Right lobe of liver (tissue), 4 donors: ENCODE data around the gene SHC3.

Source experiments
- POLR2A ChIP-seq: fragments of 450-650 bp; IDR thresholded peaks from one replicate; pipeline ENCODE4 v1.6.1; 2017; ENCODE audit warnings: antibody characterized with exemption, mild to moderate bottlenecking
- TF ChIP-seq, protein P1 (sequence below), 4 donors: fragments of 200-600 bp in 3 of 4; fragments of 450-650 bp in 1 of 4; IDR thresholded peaks; one replicate each; pipeline versions ENCODE4 v1.5.1 to v1.8.0; 2016 to 2022; ENCODE audit warnings: antibody characterized with exemption in 4 of 4, mild to moderate bottlenecking in 2 of 4
- donor health status: DM: no; HTN: no; CAD: no.
- donor health status: DM: no; HTN: no; CAD: no.
- donor health status: DM: no; HTN: yes; CAD: no.

DNA sequence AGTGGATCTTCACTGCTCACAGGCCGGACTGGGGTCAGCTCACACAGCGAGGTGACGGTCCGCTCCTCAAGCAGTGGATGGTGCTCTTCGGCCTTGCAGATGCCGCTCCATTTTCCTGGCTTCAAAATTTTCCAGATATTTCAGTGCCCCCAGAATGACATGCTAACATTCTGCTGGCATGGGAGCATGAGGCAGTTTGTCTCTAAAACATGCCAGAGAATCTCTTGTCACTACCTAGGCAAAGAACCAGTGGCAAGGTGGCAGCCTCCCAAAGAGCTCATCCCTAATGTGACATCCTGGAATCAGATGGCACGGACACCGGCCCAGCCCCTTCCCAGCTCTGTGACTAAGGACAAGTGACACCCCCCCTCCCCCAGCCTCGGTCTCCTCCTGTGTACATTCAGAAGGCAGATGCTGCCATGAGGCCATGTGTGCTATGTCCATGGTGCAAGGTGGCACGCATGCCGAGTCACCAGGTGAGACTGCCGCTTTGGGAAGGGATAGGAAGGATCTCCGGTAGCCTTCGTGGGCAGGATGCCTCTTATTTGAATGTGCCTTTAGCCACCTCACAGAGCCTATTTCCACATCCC is 184.7 kb downstream of the SHC3 start:
- no peak for TF ChIP-seq POLR2A
- TF ChIP-seq, protein P1, sequence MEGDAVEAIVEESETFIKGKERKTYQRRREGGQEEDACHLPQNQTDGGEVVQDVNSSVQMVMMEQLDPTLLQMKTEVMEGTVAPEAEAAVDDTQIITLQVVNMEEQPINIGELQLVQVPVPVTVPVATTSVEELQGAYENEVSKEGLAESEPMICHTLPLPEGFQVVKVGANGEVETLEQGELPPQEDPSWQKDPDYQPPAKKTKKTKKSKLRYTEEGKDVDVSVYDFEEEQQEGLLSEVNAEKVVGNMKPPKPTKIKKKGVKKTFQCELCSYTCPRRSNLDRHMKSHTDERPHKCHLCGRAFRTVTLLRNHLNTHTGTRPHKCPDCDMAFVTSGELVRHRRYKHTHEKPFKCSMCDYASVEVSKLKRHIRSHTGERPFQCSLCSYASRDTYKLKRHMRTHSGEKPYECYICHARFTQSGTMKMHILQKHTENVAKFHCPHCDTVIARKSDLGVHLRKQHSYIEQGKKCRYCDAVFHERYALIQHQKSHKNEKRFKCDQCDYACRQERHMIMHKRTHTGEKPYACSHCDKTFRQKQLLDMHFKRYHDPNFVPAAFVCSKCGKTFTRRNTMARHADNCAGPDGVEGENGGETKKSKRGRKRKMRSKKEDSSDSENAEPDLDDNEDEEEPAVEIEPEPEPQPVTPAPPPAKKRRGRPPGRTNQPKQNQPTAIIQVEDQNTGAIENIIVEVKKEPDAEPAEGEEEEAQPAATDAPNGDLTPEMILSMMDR (IDR thresholded peaks at IDR 0.05), result no peak
